Activated CD8-positive, alpha-beta memory T cell treated with anti-CD3 and anti-CD28 coated beads for 4 hours (primary cell): ENCODE data around the gene MST1.
A peak's percentile ranks its signal among the peaks of the same experiment; 100 is the strongest.

Source experiments
- DNase-seq, 2 donors: peaks; one replicate each; pipeline ENCODE4 v3.0.0-alpha.2; 2020; ENCODE audit warnings: low read depth in 2 of 2

MST1 gene

GRCh38 chr3:49689046-49689907, at the start of gene MST1, which contains the start of gene RNF123:
TSS of gene MST1 (minus strand) at chr3:49689474. CDS start at chr3:49688691, 783 bp downstream.
TSS of gene RNF123 (plus strand) at chr3:49689557. CDS start at chr3:49691166, 1,609 bp downstream.
- DNase-seq = peak; percentile 80 to 85

DNA sequence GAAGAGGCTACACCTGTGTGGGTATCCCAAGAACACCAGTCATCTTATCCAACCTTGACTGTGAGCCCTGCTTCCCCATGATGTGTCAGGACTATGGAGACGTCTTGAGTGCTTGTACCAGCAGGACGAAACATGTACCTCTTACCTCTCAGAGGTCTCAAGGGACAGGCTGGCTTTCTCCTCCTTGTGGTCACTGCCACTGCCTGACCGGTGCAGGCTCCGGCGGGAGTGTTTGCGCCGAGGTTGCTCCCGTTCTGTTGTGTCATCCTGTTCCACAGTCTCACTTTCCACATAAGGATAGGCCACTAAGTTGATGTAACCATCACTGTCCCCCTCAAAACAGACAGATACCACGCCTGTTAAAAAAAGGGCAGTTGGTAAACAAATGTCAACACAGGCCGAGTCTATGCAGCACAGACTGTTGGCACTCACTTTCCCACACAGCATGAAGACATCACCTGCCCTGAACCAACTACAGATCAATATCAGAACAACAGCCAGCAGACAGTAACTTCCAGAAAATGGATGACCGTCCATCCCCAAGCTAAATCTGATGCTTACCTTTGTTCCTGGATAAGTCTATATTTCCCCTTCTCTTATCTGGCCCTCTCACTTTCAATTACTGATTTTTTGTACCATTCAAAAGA, 48.9 kb upstream of the MST1 start:
- DNase-seq = no peak

GRCh38 chr3:49734752-49735151, 45.5 kb upstream of the MST1 start:
- no peak for DNase-seq

DNA sequence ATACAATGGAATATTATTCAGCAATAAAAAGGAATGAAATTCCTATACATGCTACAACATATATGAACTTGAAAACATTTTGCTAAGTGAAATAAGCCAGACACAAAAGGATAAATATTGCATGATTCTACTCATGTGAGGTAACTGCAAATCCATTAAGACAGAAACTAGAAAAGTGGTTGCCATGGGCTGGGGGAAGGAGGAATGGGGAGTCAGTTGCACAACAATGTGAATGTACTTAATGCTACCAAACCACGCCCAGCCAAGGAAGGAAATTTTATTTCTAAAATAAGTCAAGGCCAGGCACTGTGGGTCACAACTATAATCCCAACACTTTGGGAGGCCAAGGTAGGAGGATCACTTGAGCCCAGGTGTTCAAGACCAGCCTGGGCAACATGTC, 44.3 kb upstream of the MST1 start:
- no peak for DNase-seq

- no peak for DNase-seq
These were observed 43.3 kb upstream of the MST1 start for GRCh38 chr3:49732597-49732996.

DNA sequence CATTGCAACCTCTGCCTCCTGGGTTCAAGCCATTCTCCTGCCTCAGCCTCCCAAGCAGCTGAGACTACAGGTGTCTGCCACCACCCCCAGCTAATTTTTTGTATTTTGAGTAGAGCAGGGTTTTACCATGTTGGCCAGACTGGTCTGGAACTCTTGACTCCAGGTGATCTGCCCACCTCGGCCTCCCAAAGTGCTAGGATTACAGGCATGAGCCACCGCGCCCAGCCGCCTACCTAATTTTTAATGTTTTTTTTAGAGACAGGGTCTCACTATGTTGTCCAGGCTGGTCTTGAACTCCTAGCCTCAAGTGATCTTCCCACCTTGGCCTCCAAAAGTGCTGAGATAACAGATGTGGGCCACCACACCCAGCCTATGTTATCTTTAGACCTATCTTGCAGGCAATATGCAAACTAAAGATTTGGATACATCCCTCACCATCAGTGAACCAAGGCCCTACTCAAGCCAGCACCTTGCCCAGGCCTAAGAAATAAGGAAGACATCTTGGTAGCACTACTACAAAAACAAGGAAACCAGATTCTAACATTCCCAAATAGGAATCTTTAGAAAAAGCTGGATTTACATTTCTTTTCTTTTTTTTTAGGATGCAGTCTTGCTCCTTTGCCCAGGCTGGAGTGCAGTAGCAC, 40.8 kb upstream of the MST1 start:
- no peak for DNase-seq

GRCh38 chr3:49727924-49728361, 38.7 kb upstream of the MST1 start:
- no peak for DNase-seq

DNA sequence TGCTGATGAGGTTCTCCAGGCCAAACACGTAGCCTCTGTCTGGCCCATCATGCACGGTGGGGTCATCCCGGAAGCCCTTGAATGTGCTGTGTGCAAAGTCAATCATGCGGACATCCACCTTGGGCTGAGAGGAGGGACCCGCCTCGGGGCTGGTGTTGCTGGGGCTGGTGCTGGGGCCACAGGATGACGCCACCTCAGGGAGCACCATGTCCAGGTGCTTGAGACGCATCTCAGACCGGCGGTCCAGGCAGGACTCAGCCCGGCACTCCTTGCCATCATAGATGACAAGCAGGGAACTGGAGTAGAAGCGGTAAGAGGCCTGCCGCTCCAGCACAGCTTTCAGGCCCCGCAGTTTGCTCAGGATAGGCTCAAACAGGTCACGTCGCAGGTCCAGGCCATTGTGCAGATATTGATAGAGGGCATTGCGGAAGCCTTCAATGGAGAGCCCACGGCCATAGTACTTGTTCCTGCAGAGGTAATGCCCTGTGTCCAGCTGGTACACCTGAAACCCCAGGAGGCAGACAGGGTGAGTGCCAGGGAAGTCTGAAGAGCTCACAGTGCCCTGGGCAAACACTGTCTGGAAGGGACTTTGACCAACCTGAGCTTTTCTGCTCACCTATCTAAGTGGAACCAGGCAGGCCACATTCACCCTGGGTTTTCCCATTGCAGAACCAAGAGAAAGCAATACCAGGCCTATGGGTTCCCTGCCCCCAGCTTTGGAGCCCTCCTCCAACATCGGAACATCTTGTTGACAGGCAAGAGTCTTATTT, 38.1 kb upstream of the MST1 start:
- DNase-seq = no peak

- DNase-seq = no peak
These were observed 36.8 kb upstream of the MST1 start for GRCh38 chr3:49725906-49726681.

DNA sequence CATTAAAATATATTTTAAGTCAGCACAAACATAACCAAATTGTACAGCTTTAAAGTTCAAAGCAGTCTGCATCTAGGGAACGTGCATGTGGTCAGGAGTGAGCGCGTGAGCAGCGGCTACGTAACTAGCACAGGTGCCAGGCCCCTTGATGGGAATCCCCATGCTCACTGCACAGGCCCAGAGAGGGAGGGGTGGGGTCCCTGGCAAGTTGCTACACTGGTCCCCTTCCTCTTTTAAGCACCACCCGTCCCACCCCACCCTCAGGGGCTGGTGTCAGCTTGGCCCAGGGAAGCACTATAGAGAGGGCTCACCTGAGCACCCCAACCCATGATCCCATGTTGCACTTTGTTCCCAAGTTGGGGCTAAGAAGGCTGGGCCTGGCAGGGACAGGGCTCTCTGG, 35.3 kb upstream of the MST1 start:
- no peak for DNase-seq

- peak; percentile 78 to 80 for DNase-seq
These were observed 34.6 kb upstream of the MST1 start, which contains the start of gene GMPPB for GRCh38 chr3:49723628-49724551. TSS of gene GMPPB (minus strand) at chr3:49723951. CDS start at chr3:49723726, 225 bp downstream.

- DNase-seq = no peak
These were observed 34.0 kb upstream of the MST1 start for GRCh38 chr3:49723296-49723627.

- DNase-seq = no peak
These were observed 33.6 kb upstream of the MST1 start for GRCh38 chr3:49722896-49723295.

DNA sequence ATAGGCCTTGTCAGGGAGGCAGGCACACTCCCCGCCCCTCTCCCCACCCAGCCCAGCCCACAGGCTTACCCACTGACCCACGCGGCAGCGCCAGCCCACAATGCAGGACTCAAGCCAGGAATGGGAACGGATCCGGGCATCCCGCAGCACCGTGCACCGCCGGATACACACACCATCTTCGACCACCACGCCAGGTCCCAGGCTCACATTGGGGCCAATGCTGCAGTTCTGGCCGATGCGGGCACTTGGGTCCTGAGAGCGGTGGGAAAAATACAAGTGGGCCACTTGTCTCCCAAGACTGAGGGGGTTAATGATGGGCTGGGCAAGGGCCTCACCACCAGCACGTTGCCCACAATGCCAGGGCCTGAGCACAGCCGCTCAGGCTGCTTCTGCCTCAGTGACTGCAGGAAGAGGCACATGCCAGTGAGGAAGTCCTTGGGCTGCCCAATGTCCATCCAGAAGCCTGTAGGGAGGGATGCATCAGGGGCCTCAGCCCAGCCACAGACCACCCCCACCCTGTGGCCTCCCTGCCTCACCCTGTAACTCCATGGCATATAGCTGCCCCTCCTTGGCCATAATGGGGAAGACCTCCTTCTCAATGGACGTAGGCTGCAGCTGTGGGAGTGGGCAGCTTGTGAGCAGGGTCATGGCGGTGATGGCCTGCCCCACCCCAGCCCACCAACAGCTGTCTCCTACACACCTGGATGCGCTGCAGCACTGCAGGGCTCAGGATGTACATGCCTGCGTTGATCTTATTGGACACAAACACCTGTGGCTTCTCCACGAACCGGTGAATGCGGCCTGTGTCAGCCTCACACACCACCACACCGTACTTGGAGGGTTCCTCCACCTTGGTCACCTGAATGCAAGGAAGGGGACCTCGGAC, 32.9 kb upstream of the MST1 start:
- DNase-seq = no peak

DNA sequence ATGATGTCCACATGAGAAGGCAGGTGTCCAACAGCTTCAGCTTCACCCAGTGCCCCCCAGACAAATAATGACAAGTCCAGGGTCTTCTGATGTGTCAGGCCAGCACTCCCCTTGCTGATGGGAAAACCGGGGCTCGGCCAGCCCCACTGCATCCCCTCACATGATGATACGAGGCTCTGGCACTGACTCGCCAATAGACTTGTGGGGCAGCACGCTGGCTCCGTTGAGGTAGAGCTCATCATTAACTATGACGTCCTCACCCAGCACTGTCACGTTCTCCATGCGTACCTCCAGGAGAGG, 32.3 kb upstream of the MST1 start:
- DNase-seq = no peak

DNA sequence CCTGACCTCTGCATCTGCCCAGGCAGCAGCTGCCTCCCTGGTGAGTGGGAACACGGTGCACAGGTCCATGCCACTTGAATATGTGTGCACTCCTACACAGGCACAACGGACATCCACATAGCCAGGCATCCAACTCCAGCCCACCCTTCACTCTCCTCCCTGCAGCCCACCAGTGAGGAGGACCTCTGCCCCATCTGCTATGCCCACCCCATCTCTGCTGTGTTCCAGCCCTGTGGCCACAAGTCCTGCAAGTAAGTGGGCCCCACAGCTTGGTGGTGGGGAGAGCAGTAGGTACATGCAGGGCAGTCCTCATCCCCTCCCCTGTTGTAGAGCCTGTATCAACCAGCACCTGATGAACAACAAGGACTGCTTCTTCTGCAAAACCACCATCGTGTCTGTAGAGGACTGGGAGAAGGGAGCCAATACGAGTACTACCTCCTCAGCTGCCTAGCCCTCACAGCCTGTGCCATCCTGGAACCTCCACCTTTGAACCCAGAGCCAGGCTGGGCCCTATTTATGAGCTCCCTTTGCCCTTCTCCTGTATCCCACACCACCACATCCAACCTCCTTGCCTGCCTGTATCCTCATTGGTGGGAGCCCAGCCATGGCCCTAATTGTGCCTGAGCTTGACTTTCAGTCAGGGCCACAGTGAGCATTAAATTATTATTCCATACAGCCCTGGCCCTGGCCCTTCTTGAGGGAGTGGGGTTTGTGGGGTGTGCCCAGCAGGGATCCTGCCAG, 31.8 kb upstream of the MST1 start:
- DNase-seq = no peak

DNA sequence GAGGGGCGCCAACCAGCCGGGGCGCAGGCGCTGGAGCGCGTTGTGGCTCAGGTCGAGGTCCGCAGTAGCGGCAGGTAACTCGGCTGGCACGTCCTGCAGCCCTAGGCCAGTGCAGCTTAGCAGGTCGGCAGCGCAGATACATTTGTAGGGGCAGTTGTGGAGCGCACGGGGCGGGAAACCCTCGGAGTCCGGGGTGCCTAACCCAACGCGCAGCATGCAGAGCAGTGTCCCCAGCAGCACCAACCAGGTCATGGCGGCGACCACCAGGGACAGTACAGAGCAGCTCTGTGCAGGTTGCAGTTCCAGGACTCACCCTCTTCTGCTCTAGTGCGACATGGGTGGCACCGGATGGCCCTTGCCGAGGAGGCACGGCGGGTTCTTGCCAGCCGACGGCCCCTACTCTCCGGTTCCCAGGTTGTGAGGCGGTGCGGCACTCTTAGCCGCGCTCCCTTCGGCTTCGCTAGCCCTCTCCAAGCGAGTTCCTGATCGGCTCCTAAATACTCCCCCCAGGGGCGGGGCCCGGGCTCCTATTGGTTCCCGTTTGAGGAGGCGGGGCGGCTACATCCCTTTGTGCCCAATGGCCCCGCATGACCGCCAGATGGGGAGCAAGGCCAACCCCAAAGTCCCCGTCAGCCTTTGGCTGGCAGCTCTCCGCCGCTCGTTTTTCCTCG, 30.1 kb upstream of the MST1 start, which contains the start of gene AMIGO3:
TSS of gene AMIGO3 (minus strand) at position 471 of the 671 bp plus-strand sequence. CDS start at position 252, 219 bp downstream.
- peak; percentile 81 to 82 for DNase-seq

- DNase-seq = no peak
These were observed 29.6 kb upstream of the MST1 start for GRCh38 chr3:49718858-49719213.
